Renal pelvis (tissue), 4 donors: Measurements from ENCODE around the gene COG8. TPM values are rescaled to one million over a fixed set of nuclear protein-coding genes. Genes with fewer than 3 reads are reported as not detected.
"Not testable (repeated sequence)": the region's sequence is repeated elsewhere in the genome, so short reads cannot be mapped to it uniquely, and the experiment has no call there.

ENCODE experiments used
- DNase-seq: peaks from one replicate; pipeline ENCODE4 v3.0.0-alpha.2; 2013
- polyA plus RNA-seq, 3 donors: library from polyadenylated mRNA; unstranded; fragments of 120-200 nt; gene quantifications; one replicate each; pipeline ENCODE4 v1.2.1, GENCODE V29; 2013; ENCODE audit not compliant: insufficient read length in 3 of 3

The COG8 gene
- polyA plus RNA-seq, 3 donors = 32.3 to 43.1 (median 41.7) TPM

- DNase-seq = not testable (repeated sequence)
These were observed 42.6 kb downstream of the COG8 start for GRCh38 chr16:69296771-69297170.

GRCh38 chr16:69294051-69294450, 45.3 kb downstream of the COG8 start:
- no peak for DNase-seq

- no peak for DNase-seq
These were observed 46.0 kb downstream of the COG8 start for GRCh38 chr16:69293401-69293800.

GRCh38 chr16:69291657-69292056, 47.7 kb downstream of the COG8 start:
- DNase-seq = not testable (repeated sequence)

- peak; percentile 78 for DNase-seq
These were observed 52.2 kb downstream of the COG8 start for GRCh38 chr16:69286941-69287713.

GRCh38 chr16:69285240-69285639, 54.1 kb downstream of the COG8 start:
- no peak for DNase-seq

- no peak for DNase-seq
These were observed 55.5 kb downstream of the COG8 start for GRCh38 chr16:69283851-69284250.

- no peak for DNase-seq
These were observed 62.0 kb downstream of the COG8 start for GRCh38 chr16:69277413-69277812.

Other genes starting within 250 kb of the COG8 start
- 1 to 10 TPM; 4.6 to 4.8 (median 4.6) TPM for gene HAS3, start 233.9 kb downstream of the COG8 start, polyA plus RNA-seq
- gene CHTF8, start 207.0 kb downstream of the COG8 start, polyA plus RNA-seq = 100 to 1,000 TPM; 159 to 188 (median 168) TPM
- gene UTP4, start 206.9 kb downstream of the COG8 start, polyA plus RNA-seq = 10 to 100 TPM; 61.6 to 72.4 (median 61.7) TPM
- gene SNTB2, start 152.4 kb downstream of the COG8 start, polyA plus RNA-seq = 10 to 100 TPM; 10.2 to 13.9 (median 11.9) TPM
- 10 to 100 TPM; 47.1 to 58.3 (median 56.6) TPM for gene VPS4A, start 28.2 kb downstream of the COG8 start, polyA plus RNA-seq
- 1 to 10 TPM; 7.6 to 9.5 (median 8.1) TPM for gene PDF, start 9.0 kb downstream of the COG8 start, polyA plus RNA-seq
- 10 to 100 TPM; 27.6 to 34.0 (median 30.9) TPM for gene NIP7, start 208 bp upstream of the COG8 start, polyA plus RNA-seq
- gene TMED6, start 12.2 kb upstream of the COG8 start, polyA plus RNA-seq = 1 to 10 TPM; 1.9 to 5.2 (median 3.5) TPM
- gene TERF2, start 46.4 kb upstream of the COG8 start, polyA plus RNA-seq = 10 to 100 TPM; 42.1 to 45.9 (median 42.5) TPM
- 100 to 1,000 TPM; 129 to 142 (median 133) TPM for gene CYB5B, start 85.1 kb upstream of the COG8 start, polyA plus RNA-seq
- 10 to 100 TPM; 29.5 to 68.1 (median 58.0) TPM for gene NFAT5, start 226.4 kb upstream of the COG8 start, polyA plus RNA-seq